GM19351 (cell line): ENCODE results near the gene RNF141.

ENCODE experiments used
- ATAC-seq: cut with Tn5 transposase; IDR thresholded peaks from one replicate; pipeline ENCODE4 v1.9.1; 2021; ENCODE audit warnings: mild to moderate bottlenecking, moderate library complexity; ENCODE audit not compliant: unreplicated experiment

Gene RNF141

GRCh38 chr11:10499452-10499851 lies 41.5 kb downstream of the RNF141 start:
- no peak for ATAC-seq

DNA sequence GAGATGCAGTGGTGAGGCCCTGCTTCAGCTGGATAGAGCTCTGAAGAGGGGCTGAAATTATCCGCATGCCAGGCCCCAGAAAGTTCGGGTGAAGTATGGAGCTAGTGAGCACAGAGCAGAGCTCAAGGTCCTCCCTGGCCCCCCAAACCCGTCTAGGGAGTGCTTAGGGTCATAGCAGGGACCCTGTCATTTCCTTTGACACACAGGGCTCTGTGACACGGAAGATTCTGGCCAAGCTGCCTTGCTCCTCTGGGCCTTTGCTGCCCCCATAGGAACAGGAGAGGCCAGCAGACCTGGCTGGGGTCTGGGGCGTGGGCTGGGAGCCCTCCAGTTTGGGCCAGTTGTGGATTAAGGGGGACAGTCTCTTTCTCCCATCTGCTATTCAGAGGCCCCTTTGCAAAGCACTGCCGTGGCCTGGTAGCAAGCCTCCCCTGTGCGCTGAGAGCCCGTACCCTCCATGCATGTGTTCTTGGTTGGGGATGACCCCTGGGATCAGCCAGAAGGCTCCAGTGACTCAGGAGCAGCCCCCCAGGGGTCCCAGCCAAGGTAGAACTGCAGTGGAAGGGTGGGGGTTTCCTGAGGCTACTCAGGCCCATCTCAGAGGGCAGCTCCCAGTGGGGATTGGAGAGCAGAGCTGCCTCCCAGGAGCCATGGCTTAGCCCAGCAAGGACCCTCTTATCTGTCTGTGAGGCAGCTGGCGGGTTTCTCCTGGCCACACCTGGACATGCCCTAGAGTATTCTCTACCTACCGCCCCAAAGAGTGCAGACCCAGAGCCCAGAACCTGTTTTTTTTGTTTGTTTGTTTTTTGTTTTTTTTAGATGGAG lies 42.3 kb downstream of the RNF141 start:
- no peak for ATAC-seq

DNA sequence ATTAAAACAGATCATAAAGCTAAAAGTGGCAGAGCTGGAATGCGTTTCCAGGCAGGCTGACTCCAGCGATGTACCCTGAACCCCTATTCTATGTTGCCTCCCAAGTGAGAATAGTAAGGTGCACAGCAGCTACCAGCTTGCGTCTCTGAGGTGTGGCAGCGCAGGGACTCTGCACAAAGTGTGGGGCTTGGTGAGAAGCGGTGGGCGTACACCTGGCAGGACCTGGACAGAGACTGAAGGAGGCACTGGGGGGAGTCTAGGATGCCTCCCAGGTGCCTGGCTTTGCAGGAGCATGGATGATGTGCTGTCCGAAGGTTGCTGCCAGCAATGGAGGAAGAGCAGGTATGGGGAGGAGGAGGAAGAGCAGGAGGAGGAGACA lies 43.0 kb downstream of the RNF141 start:
- ATAC-seq: no peak

DNA sequence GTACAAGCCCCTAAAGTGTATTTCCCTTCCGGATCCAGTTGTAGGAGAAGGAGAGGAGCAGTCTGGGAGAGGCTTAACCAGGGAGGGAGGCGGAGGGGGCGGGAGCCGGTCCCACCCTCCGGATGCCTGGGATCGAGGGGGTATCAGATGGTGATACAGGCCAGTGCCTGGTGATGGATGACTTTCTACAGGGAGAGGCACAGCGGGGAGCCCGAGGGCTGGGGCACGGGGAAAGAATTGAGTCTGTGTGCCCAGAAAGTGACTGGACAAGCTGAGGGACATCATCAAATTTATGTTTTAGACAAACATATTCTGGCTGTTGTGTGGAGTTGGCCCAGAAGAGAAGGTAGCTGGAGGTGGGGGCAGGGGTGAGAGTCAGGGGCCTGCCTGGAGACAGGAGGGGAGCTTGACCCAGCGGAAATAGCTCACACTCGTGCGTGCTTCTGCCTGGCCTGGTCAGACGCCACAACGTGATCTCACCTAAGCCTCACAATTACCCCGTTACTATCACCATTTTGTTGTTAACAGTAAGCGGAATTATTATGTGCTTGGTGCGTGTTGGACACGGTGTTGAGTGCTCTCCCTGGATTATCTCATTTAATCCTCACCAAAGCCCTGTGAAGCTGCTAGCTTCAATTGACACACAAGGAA lies 43.5 kb downstream of the RNF141 start:
- ATAC-seq: no peak

GRCh38 chr11:10496296-10496936 lies 44.6 kb downstream of the RNF141 start:
- ATAC-seq: no peak

DNA sequence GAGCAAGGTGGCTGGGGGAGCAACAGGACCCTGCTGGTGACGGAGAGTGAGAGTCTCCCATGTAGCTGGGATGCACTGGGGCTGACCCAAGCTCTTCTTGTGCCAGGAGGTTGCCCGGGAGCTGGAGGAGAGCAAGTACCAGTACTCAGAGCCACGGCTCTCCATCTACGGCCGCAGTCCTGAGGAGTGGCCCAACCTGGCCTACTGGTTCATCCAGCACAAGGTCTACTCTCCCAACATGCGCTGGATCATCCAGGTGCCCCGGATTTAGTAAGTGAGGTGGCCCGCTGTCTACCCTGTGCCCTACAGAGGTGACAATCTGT lies 45.6 kb downstream of the RNF141 start:
- no peak for ATAC-seq

DNA sequence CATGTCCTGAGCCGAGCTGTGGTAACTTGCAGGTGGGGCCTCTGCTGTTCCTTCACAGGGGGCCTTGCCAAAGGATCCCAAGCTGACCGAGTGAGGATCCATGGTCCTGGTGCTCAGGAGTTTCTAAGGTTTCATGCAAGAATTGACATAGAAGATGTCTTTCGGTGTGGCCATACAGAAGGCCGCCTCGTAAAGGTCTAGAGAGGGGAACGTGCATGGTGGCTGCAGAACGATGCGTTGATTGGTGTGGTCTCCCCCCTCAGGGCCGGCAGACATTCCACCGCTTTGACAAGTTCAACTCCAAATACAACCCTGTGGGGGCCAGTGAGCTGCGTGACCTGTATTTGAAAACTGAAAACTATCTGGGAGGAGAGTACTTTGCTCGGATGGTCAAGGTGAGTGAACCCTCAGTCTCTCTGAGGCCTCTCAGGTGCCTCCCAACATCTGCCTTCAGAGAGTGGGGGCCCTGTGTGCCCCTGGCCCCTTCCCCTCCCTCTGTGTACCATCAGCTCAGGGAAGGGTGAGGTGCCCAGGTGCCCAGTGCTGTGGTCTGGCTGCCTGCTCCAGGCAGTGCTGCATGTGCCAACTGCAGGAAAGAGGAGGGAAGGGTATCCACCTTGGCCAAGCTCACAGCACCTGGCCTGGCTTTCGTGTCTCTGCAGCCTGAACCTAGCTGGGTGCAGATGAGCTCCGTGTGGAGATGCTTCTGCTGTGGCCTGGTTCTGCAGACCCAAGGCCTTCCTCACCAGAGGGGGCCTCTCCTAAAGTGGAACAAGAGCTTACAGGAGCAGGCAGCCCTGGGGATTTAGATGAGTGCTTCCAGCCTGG lies 46.1 kb downstream of the RNF141 start:
- no peak for ATAC-seq

- no peak for ATAC-seq
Measured at GRCh38 chr11:10493041-10493663, 47.8 kb downstream of the RNF141 start.

- no peak for ATAC-seq
Measured at GRCh38 chr11:10492084-10492483, 48.9 kb downstream of the RNF141 start.

DNA sequence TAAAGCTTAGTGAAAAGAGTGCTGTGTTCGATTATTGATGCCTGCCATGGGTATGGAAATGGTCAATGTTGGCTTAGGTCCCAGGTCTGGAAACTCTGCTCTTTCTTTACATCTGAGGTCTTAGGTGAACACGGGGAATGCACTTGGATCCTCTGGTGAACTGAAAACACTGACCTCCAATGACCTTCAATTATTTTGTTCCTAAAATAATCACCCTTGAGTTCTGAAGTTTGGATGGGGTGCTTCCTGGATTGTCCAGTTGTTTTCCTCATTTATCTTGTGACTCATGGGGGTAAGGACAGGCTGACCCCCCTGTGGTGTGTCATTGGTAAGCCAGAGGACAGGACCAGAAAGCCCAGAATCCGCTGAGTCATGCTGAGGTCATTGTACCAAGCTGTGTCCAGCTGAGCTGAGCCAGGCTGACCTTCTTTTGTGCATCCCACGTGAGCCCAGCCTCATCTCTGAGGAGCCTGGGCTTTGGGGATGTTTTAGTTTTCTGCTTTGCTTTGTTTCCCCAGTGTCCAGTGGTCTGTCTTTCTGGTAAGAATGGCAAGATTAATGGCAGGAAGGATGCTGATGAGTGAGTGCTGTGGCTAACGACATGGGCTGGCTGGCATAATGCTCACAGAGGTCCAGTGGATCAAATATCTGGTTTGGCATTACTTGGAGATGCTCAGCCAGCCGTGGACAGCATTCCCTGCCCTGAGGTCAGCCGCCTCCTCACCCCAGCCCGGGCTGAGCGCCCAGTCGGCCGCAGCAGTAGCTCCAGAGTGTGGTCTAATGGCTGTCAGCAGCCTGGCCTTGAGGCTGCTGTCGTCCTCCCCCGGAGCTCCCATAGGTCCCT lies 50.4 kb downstream of the RNF141 start:
- no peak for ATAC-seq

- no peak for ATAC-seq
Measured at GRCh38 chr11:10490032-10490397, 51.0 kb downstream of the RNF141 start.

- ATAC-seq: peak; percentile 56
Measured at GRCh38 chr11:10488934-10489691, 51.9 kb downstream of the RNF141 start.

DNA sequence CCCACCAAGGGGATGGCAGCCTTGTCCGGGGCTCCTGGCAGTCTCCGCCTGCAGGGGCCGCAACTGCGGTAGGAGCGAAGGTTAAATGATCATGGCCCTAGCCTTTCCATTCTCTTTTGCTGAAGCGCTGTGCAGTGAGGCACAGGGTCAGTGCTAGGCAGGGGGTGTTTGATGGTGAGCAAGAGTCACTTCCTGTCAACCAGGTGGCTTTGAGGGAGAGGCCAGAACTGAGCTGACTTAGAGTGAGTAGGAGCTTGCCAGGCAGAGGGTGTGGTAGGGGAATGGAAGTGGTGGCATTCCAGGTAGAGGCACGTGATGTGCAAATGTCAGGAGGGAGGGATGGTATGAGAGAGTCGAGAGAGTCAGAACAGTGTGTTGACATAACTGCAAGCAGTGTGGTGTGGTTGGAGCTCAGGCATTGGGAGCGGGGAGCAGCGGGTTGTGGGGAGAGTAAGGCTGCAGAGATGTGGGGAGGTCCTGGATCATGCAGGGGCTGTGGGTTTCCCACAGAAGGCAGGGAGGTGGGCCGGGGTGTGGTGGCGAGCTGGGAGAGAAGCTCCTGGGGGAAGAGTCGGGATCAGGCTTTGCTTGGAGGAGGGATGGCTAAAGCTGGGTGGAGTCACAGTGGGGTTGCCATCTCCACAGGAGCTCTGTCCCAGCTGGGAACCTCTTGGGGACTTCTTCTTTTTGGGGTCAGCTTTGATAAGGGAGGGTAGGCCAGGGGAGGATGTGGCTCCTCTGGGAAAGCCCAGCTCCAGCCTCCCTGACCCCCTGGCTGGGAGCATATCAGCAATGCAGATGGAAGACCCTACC lies 52.7 kb downstream of the RNF141 start:
- ATAC-seq: no peak

DNA sequence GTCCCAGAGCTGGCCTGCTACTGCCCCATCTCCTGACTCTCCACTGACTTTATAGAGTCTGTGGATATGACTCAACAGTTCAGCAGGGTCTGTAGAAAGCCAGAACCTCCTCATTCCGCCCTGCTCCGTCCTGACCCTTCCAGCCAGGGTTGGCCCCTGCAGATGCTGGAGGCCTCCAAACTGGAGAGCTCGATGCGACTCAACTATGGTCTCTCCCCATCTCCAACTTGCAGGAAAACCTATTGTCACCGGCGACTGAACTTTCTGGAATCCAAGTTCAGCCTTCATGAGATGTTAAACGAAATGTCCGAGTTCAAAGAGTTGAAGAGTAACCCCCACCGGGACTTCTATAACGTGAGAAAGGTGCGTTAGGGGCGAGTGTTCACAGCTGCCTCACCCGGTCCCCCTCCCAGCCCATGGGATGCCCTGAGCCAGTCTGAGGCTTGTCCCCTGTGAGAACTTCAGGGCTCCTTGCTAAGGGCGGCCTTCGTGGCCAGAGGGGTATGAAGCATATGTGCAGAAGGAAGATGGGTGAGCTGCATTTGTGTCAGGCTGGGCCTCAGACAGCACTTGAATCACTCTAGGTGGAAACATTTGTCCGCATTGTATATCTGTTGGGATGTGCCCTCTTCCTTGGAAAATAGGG lies 53.9 kb downstream of the RNF141 start:
- ATAC-seq: no peak

GRCh38 chr11:10486161-10486840 lies 54.7 kb downstream of the RNF141 start:
- ATAC-seq: no peak

GRCh38 chr11:10485646-10486045 lies 55.3 kb downstream of the RNF141 start:
- ATAC-seq: no peak

GRCh38 chr11:10484461-10485180 lies 56.4 kb downstream of the RNF141 start:
- ATAC-seq: no peak
